Suprapubic skin (tissue), 4 donors: ENCODE results near the gene LITAF.

Source experiments
- POLR2A ChIP-seq, 2 donors: fragments of 450-650 bp; IDR thresholded peaks; one replicate each; pipeline ENCODE4 v1.6.1; 2017; ENCODE audit warnings: antibody characterized with exemption in 2 of 2, mild to moderate bottlenecking in 2 of 2, moderate library complexity in 2 of 2
- POLR2AphosphoS5 ChIP-seq, 3 donors: sonication (generic); formaldehyde crosslinking; IDR thresholded peaks; one replicate each; pipeline ENCODE4 v1.6.1; 2017; ENCODE audit warnings: antibody characterized with exemption in 3 of 3
- TF ChIP-seq, protein P1 (sequence below), 2 donors: fragments of 200-600 bp in 1 of 2; fragments of 450-650 bp in 1 of 2; sonication (generic) in 1 of 2; IDR thresholded peaks; one replicate each; pipeline ENCODE4 v1.5.1; 2016 to 2019; ENCODE audit warnings: antibody characterized with exemption in 2 of 2, mild to moderate bottlenecking in 1 of 2, moderate library complexity in 1 of 2

DNA sequence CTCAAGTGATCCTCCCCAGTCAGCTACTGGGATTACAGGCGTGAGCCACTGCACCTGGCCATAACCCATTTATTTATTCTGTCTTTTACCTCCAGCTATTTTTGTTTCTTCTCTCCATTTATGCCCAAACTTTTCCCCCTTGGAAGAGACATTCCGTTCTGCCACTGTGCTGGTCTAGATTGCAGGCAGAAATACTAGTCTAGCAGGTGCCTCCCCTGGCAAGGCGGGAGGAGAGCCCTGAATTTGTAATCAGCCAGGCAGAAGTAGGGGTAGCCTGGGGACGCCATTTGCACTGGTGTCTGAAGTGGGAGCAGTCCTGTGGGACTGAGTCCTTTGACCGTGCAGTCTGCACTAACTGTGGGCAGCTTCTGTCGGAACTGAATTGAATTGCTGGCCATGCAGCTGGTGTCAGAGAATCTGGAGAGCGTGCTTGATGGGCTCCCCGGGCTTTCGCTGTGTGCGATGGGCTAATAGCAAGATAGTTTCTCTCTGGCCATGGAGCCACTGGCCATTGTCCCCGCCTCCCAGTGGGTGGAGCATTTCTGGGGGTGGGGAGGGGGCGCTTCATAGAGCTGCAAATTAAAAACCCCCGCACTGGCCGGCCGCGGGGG lies 31.5 kb upstream of the LITAF start:
- TF ChIP-seq, protein P1, sequence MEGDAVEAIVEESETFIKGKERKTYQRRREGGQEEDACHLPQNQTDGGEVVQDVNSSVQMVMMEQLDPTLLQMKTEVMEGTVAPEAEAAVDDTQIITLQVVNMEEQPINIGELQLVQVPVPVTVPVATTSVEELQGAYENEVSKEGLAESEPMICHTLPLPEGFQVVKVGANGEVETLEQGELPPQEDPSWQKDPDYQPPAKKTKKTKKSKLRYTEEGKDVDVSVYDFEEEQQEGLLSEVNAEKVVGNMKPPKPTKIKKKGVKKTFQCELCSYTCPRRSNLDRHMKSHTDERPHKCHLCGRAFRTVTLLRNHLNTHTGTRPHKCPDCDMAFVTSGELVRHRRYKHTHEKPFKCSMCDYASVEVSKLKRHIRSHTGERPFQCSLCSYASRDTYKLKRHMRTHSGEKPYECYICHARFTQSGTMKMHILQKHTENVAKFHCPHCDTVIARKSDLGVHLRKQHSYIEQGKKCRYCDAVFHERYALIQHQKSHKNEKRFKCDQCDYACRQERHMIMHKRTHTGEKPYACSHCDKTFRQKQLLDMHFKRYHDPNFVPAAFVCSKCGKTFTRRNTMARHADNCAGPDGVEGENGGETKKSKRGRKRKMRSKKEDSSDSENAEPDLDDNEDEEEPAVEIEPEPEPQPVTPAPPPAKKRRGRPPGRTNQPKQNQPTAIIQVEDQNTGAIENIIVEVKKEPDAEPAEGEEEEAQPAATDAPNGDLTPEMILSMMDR (IDR thresholded peaks at IDR 0.05): no peak
- TF ChIP-seq POLR2A (IDR thresholded peaks at IDR 0.05): no peak
- TF ChIP-seq POLR2AphosphoS5 (IDR thresholded peaks at IDR 0.05): no peak
